ENCODE results near the gene CD38. TPM values are rescaled to one million over a fixed set of nuclear protein-coding genes. Genes with fewer than 3 reads are reported as not detected.

The CD38 gene
- total and polyA plus RNA-seq, 2 experiments from 2014 or later = not detected

DNA sequence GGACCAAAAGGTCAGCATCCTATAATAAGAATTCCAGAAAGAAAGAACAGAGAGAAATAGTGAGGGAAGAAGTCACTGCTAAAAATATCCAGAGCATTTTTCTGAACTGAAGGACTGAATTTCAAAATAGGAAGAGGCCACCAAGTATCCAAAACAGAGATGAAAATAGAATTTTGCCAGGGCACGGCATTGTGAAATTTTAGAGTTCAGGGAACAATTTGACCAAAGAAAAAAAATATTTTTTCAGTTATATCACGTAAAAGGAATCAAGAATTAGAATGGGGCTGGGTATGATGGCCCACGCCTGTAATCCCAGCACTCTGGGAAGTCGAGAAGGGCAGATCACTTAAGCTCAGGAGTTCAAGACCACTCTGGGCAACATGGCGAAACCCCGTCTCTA, 95.0 kb downstream of the CD38 start:
- H3K4me1 ChIP-seq (ENCODE audit: low read depth) = peaks cover 3% of the 10 kb centered on the region
- no peaks in the 10 kb centered on the region for H3K36me3 ChIP-seq
- H3K9me3 ChIP-seq (ENCODE audit: low read depth) = no peaks in the 10 kb centered on the region
- no peak overlapping the region for H3K4me3 ChIP-seq
- H3K27ac ChIP-seq = no peak overlapping the region
- no peaks in the 10 kb centered on the region for H3K27me3 ChIP-seq
- TF ChIP-seq, protein P1, sequence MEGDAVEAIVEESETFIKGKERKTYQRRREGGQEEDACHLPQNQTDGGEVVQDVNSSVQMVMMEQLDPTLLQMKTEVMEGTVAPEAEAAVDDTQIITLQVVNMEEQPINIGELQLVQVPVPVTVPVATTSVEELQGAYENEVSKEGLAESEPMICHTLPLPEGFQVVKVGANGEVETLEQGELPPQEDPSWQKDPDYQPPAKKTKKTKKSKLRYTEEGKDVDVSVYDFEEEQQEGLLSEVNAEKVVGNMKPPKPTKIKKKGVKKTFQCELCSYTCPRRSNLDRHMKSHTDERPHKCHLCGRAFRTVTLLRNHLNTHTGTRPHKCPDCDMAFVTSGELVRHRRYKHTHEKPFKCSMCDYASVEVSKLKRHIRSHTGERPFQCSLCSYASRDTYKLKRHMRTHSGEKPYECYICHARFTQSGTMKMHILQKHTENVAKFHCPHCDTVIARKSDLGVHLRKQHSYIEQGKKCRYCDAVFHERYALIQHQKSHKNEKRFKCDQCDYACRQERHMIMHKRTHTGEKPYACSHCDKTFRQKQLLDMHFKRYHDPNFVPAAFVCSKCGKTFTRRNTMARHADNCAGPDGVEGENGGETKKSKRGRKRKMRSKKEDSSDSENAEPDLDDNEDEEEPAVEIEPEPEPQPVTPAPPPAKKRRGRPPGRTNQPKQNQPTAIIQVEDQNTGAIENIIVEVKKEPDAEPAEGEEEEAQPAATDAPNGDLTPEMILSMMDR (IDR thresholded peaks at IDR 0.05; ENCODE audit: low read depth, low read length) = no peak
- DNase-seq (ENCODE audit: low read depth in 1 of 2, low spot score in 1 of 2) = no peak

DNA sequence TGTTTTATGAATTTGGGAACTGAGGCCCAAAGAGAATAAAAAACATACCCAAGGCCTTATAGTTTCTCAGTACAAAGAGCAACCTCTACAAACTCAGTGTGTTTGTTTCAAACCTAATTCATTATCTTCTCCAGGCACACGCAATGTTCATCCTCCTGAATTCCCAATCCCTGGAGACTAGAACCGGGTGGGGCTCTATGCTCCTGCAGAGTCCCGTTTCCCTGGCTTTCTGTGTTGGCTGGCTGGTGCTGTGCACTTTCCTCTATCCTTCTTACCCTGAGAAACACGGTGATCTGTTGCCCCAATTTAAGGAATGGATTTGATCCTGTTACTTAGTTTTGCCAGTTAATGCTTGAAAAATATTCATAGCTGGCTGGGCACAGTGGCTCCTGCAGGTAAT, 96.5 kb downstream of the CD38 start:
- Histone ChIP-seq H3K36me3 (no peaks in the 10 kb centered on the region), H3K27ac (no peak overlapping the region), H3K27me3 (no peaks in the 10 kb centered on the region), H3K4me3 (no peak overlapping the region), H3K9me3 (ENCODE audit: low read depth) (no peaks in the 10 kb centered on the region), H3K4me1 (ENCODE audit: low read depth) (peaks cover 3% of the 10 kb centered on the region)
- TF ChIP-seq, protein P1 (IDR thresholded peaks at IDR 0.05; ENCODE audit: low read depth, low read length) = no peak
- no peak for DNase-seq (ENCODE audit: low read depth in 1 of 2, low spot score in 1 of 2)

DNA sequence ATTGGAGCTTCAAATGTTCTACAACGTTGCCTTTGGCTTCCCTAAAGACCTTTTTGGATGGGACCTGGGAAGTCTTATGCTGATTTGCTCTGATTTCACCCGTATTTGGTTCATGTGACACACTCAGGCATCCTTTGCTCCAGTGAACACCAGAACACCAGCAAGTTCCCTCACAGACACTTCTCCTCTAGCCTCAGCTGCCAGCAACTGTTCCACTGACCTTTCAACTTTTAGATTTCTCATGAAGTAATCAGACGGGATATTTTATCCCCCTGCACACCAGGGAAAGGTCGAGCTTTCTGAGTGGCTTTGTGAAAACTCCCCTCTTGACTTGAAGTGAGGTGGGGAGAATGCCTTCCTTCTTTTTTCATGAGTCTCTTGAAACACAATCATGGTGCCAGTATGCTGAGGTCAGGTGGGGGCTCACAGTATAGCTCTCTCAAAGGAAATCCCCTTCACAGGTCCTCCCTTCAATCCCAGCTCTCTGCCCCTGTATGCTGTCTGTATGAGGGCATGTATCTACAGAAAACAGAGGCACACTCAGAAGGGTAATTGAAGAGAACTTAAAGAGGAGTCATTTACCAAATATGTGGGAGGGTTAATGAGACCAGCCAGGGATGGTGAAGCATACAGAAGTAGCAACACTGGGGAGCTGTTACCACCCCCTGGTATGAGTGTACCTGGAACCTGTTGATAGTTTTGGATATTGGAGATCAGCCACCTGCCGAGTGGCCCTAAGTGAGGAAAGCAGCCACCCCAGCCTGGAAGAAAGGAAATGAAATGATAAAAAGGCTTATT, 97.7 kb downstream of the CD38 start:
- no peaks in the 10 kb centered on the region for H3K27me3 ChIP-seq
- H3K36me3 ChIP-seq = no peaks in the 10 kb centered on the region
- no peaks in the 10 kb centered on the region for H3K9me3 ChIP-seq (ENCODE audit: low read depth)
- TF ChIP-seq, protein P1 (IDR thresholded peaks at IDR 0.05; ENCODE audit: low read depth, low read length) = no peak
- DNase-seq (ENCODE audit: low read depth in 1 of 2, low spot score in 1 of 2) = no peak
- no peak overlapping the region for H3K27ac ChIP-seq
- peaks cover under 1% of the 10 kb centered on the region for H3K4me1 ChIP-seq (ENCODE audit: low read depth)
- no peak overlapping the region for H3K4me3 ChIP-seq

DNA sequence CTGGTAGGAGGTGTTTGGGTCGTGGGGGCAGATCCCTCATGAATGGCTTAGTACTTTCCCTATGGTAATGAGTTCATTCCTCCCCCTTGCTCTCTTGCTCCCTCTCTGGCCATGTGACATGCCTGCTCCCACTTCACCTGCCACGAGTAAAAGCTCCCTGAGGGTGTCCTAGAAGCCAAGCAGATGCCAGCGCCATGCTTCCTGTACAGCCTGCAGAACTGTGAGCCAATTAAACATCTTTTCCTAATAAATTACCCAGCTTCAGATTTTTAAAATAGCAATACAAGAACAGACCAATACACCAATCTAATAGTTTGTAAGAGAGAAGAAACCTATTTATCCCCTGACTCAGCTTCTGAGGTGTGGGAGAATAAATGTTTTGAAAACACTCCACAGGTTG, 99.9 kb downstream of the CD38 start:
- Histone ChIP-seq H3K27ac (no peak overlapping the region), H3K36me3 (no peaks in the 10 kb centered on the region), H3K4me1 (ENCODE audit: low read depth) (no peaks in the 10 kb centered on the region), H3K9me3 (ENCODE audit: low read depth) (no peaks in the 10 kb centered on the region), H3K4me3 (no peak overlapping the region), H3K27me3 (no peaks in the 10 kb centered on the region)
- no peak for DNase-seq (ENCODE audit: low read depth in 1 of 2, low spot score in 1 of 2)
- TF ChIP-seq, protein P1 (IDR thresholded peaks at IDR 0.05; ENCODE audit: low read depth, low read length) = no peak

DNA sequence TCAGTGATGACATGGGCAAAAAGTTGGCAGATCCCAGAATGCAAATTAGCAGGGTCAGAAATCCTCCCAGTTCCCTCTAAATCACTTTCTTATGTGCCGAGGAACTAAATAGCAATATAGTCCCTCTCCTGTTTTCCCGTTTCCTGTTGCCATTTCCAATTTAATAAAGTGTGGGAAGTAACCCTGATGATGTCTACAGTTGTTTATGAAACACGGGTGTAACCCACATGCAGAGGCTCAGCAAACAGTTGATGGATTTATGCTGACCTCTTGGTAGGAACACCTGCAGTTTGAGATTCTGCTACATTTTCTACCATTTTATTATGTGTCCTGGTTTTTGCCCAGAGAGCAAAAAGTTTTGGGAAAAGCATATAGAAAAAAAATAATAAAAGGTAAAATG, 103.7 kb downstream of the CD38 start:
- H3K9me3 ChIP-seq (ENCODE audit: low read depth) = no peaks in the 10 kb centered on the region
- no peaks in the 10 kb centered on the region for H3K36me3 ChIP-seq
- TF ChIP-seq, protein P1 (IDR thresholded peaks at IDR 0.05; ENCODE audit: low read depth, low read length) = no peak
- DNase-seq (ENCODE audit: low read depth in 1 of 2, low spot score in 1 of 2) = no peak
- H3K4me1 ChIP-seq (ENCODE audit: low read depth) = no peaks in the 10 kb centered on the region
- H3K27ac ChIP-seq = no peak overlapping the region
- H3K27me3 ChIP-seq = no peaks in the 10 kb centered on the region
- H3K4me3 ChIP-seq = no peak overlapping the region

Measured in cardiac muscle cell (in vitro differentiated cells and primary cell).